MM.1S (cell line): ENCODE data around the gene TM4SF5.

Source experiments
- EZH2 ChIP-seq: fragments of 300-600 bp; sonication (generic); optimal IDR thresholded peaks from 2 replicates; pipeline ENCODE3; 2017; ENCODE audit warnings: low read depth, mild to moderate bottlenecking, antibody characterized with exemption, low read length, mixed read lengths
- TF ChIP-seq, protein P1 (sequence below): fragments of 300-600 bp; sonication (generic); IDR thresholded peaks from 2 replicates; pipeline ENCODE4 v1.5.1; 2016; ENCODE audit warnings: antibody characterized with exemption, low read length, mixed read lengths

DNA sequence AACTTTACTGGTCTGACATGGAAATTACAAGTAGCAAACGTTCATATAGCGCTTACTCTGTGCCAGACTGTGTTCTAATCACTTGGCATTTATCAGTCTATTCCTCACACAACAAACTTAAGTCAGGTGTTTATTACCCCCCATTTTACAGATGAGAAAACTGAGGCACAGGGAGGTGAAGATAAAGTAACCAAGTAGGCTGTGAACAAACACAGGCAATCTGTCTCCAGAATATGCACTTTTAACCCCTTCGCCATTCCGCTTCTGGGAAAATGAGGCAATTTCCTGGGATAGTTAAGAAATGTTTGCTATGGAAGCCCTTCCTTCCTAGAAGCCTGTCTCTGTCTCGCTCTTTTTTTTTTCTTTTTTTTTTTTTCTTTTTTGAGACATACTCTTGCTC, 19.8 kb upstream of the TM4SF5 start:
- TF ChIP-seq, protein P1, sequence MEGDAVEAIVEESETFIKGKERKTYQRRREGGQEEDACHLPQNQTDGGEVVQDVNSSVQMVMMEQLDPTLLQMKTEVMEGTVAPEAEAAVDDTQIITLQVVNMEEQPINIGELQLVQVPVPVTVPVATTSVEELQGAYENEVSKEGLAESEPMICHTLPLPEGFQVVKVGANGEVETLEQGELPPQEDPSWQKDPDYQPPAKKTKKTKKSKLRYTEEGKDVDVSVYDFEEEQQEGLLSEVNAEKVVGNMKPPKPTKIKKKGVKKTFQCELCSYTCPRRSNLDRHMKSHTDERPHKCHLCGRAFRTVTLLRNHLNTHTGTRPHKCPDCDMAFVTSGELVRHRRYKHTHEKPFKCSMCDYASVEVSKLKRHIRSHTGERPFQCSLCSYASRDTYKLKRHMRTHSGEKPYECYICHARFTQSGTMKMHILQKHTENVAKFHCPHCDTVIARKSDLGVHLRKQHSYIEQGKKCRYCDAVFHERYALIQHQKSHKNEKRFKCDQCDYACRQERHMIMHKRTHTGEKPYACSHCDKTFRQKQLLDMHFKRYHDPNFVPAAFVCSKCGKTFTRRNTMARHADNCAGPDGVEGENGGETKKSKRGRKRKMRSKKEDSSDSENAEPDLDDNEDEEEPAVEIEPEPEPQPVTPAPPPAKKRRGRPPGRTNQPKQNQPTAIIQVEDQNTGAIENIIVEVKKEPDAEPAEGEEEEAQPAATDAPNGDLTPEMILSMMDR, result no peak
- no peak for TF ChIP-seq EZH2
